Neural cell (in vitro differentiated cells): Measurements from ENCODE around the gene TPD52L2. TPM values are rescaled to one million over a fixed set of nuclear protein-coding genes. Genes with fewer than 3 reads are reported as not detected.

Experiments used
- H2AFZ ChIP-seq: fragments of 200-600, 300-800 bp; sonication (generic), shearing (Covaris generic); 2 replicates; pipeline ENCODE4 v1.6.0; 2014; ENCODE audit warnings: low read depth, mild to moderate bottlenecking, antibody characterized with exemption, low read length, moderate library complexity
- H3F3A ChIP-seq: fragments of 200-600 bp; shearing (Covaris generic); 2 replicates; pipeline ENCODE4 v1.6.1; 2016; ENCODE audit warnings: mild to moderate bottlenecking, moderate library complexity, mixed read lengths, antibody characterized with exemption, low read length; ENCODE audit not compliant: insufficient read depth, poor library complexity, severe bottlenecking
- H3K27ac ChIP-seq: fragments of 200-600, 300-800 bp; sonication (generic), shearing (Covaris generic); 2 replicates; pipeline ENCODE4 v1.5.1; 2014; ENCODE audit warnings: mild to moderate bottlenecking, low read length, moderate library complexity
- H3K27me3 ChIP-seq: fragments of 300-800, 200-600 bp; sonication (generic), shearing (Covaris generic); 2 replicates; pipeline ENCODE4 v1.6.0; 2014; ENCODE audit warnings: mild to moderate bottlenecking, low read depth, low read length, moderate library complexity; ENCODE audit not compliant: insufficient read depth
- H3K36me3 ChIP-seq: fragments of 300-800, 200-600 bp; sonication (generic), shearing (Covaris generic); 2 replicates; pipeline ENCODE4 v1.5.1; 2014; ENCODE audit warnings: mild to moderate bottlenecking, antibody characterized with exemption, low read length, moderate library complexity; ENCODE audit not compliant: insufficient read depth
- H3K4me2 ChIP-seq: fragments of 300-800, 200-600 bp; sonication (generic), shearing (Covaris generic); 2 replicates; pipeline ENCODE4 v1.6.0; 2014; ENCODE audit warnings: mild to moderate bottlenecking, low read length
- H3K4me3 ChIP-seq: fragments of 300-800, 200-600 bp; sonication (generic), shearing (Covaris generic); 2 replicates; pipeline ENCODE4 v1.5.1; 2014; ENCODE audit warnings: mild to moderate bottlenecking, low read length, moderate library complexity
- H3K79me2 ChIP-seq: fragments of 200-600 bp; shearing (Covaris generic); replicated peaks from 2 replicates; pipeline ENCODE4 v1.6.0; 2014; ENCODE audit warnings: mild to moderate bottlenecking, low read length, moderate library complexity; ENCODE audit not compliant: insufficient read depth
- H3K9ac ChIP-seq: fragments of 300-800, 200-600 bp; sonication (generic), shearing (Covaris generic); 2 replicates; pipeline ENCODE4 v1.6.1; 2016; ENCODE audit warnings: mild to moderate bottlenecking, low read length, mixed read lengths
- H3K9me2 ChIP-seq: fragments of 200-600 bp; shearing (Covaris generic); 2 replicates; pipeline ENCODE4 v1.6.1; 2016; ENCODE audit warnings: mild to moderate bottlenecking, low read length, mixed read lengths; ENCODE audit not compliant: insufficient read depth
- H3K9me3 ChIP-seq: fragments of 200-600, 300-800 bp; sonication (generic), shearing (Covaris generic); 2 replicates; pipeline ENCODE4 v1.6.1; 2016; ENCODE audit warnings: mild to moderate bottlenecking, mixed run types, low read length, moderate library complexity, mixed read lengths
- H4K20me1 ChIP-seq: fragments of 200-600 bp; shearing (Covaris generic); 2 replicates; pipeline ENCODE4 v1.6.1; 2016; ENCODE audit warnings: mild to moderate bottlenecking, mixed run types; ENCODE audit not compliant: insufficient read depth
- CTCF ChIP-seq: fragments of 450-650 bp; IDR thresholded peaks from 2 replicates; pipeline ENCODE4 v1.5.1; 2014; ENCODE audit warnings: antibody characterized with exemption, mild to moderate bottlenecking, moderate library complexity; ENCODE audit not compliant: poor library complexity, severe bottlenecking
- EP300 ChIP-seq: fragments of 450-650 bp; conservative IDR thresholded peaks from 2 replicates; pipeline ENCODE4 v1.6.1; 2014; ENCODE audit warnings: antibody characterized with exemption, mild to moderate bottlenecking, moderate library complexity; ENCODE audit not compliant: poor library complexity, severe bottlenecking
- EZH2 ChIP-seq: fragments of 200-600, 300-800 bp; shearing (Covaris generic), sonication (generic); IDR thresholded peaks from 2 replicates; pipeline ENCODE4 v1.6.1; 2014; ENCODE audit warnings: antibody characterized with exemption, low read length, borderline replicate concordance, mild to moderate bottlenecking; ENCODE audit not compliant: insufficient read depth, poor library complexity, severe bottlenecking
- MXI1 ChIP-seq: fragments of 450-650 bp; conservative IDR thresholded peaks from 2 replicates; pipeline ENCODE4 v1.6.1; 2014; ENCODE audit warnings: antibody characterized with exemption, mild to moderate bottlenecking; ENCODE audit not compliant: poor library complexity, severe bottlenecking
- POLR2AphosphoS5 ChIP-seq: IDR thresholded peaks from 2 replicates; pipeline ENCODE4 v1.6.1; 2012
- RAD21 ChIP-seq: fragments of 450-650 bp; conservative IDR thresholded peaks from 2 replicates; pipeline ENCODE4 v1.6.1; 2014; ENCODE audit warnings: antibody characterized with exemption, mild to moderate bottlenecking, moderate library complexity
- REST ChIP-seq: IDR thresholded peaks from 2 replicates; pipeline ENCODE4 v1.6.1; 2012; ENCODE audit warnings: borderline replicate concordance
- SMC3 ChIP-seq: fragments of 450-650 bp; conservative IDR thresholded peaks from 2 replicates; pipeline ENCODE4 v1.6.1; 2014; ENCODE audit warnings: antibody characterized with exemption, mild to moderate bottlenecking, moderate library complexity; ENCODE audit not compliant: poor library complexity
- TAF1 ChIP-seq: IDR thresholded peaks from 2 replicates; pipeline ENCODE4 v1.6.1; 2012; ENCODE audit warnings: low read depth
- polyA plus RNA-seq: library from polyadenylated mRNA; depleted of rRNA; stranded (reverse); fragments of >200 nt; gene quantifications from 2 replicates; pipeline ENCODE4 v1.2.3, GENCODE V29; 2014

TPD52L2 gene
- polyA plus RNA-seq, 1 donor from 2014 or later = 142 TPM

GRCh38 chr20:63825331-63826118 is 39.5 kb upstream of the TPD52L2 start:
- Histone ChIP-seq H3K9me2 (no peaks in the 10 kb centered on the region), H3F3A (peaks cover 5% of the 10 kb centered on the region), H2AFZ (no peak overlapping the region), H3K9ac (no peak overlapping the region), H3K4me3 (no peak overlapping the region), H3K27me3 (no peaks in the 10 kb centered on the region), H3K36me3 (no peaks in the 10 kb centered on the region), H3K9me3 (no peaks in the 10 kb centered on the region), H4K20me1 (no peaks in the 10 kb centered on the region), H3K27ac (no peak overlapping the region), H3K4me2 (no peak overlapping the region), H3K79me2 (peaks cover 68% of the 10 kb centered on the region)
- TF ChIP-seq REST (no peak), EP300 (no peak), MXI1 (no peak), TAF1 (no peak), EZH2 (no peak), CTCF (no peak), RAD21 (no peak), POLR2AphosphoS5 (no peak), SMC3 (no peak)

- no peak for TF ChIP-seq MXI1
- no peak for TF ChIP-seq RAD21
- Histone ChIP-seq H3K27ac (no peak overlapping the region), H3K36me3 (no peaks in the 10 kb centered on the region), H4K20me1 (no peaks in the 10 kb centered on the region), H3F3A (peaks cover 5% of the 10 kb centered on the region), H3K4me3 (no peak overlapping the region), H3K9ac (no peak overlapping the region), H3K9me2 (no peaks in the 10 kb centered on the region), H2AFZ (no peak overlapping the region), H3K79me2 (peaks cover 60% of the 10 kb centered on the region), H3K4me2 (no peak overlapping the region), H3K9me3 (no peaks in the 10 kb centered on the region), H3K27me3 (no peaks in the 10 kb centered on the region)
Observed at GRCh38 chr20:63826753-63827152, 38.3 kb upstream of the TPD52L2 start.
